Liver (tissue), 9 donors: Measurements from ENCODE around the gene PAH. TPM values are rescaled to one million over a fixed set of nuclear protein-coding genes. Genes with fewer than 3 reads are reported as not detected.

Source experiments
- DNase-seq: peaks from one replicate; pipeline ENCODE4 v3.0.0-alpha.2; 2017; ENCODE audit warnings: low spot score
- H3K27ac ChIP-seq, 2 donors: one replicate each; pipeline ENCODE4 v1.7.0; 2013; ENCODE audit warnings: inconsistent platforms in 2 of 2, low read length in 2 of 2, control low read depth in 1 of 2, low read depth in 1 of 2, mild to moderate bottlenecking in 1 of 2
- H3K27me3 ChIP-seq, 4 donors: one replicate each; pipeline versions ENCODE4 v1.6.1 to v1.7.0; 2013; ENCODE audit warnings: low read length in 3 of 4, inconsistent platforms in 1 of 4, mild to moderate bottlenecking in 1 of 4, moderate library complexity in 1 of 4; ENCODE audit not compliant: control insufficient read depth in 4 of 4, insufficient read depth in 4 of 4
- H3K36me3 ChIP-seq, 4 donors: one replicate each; pipeline versions ENCODE4 v1.6.1 to v1.7.0; 2013; ENCODE audit warnings: low read length in 3 of 4, mild to moderate bottlenecking in 3 of 4, low read depth in 1 of 4, moderate library complexity in 1 of 4; ENCODE audit not compliant: control insufficient read depth in 4 of 4, insufficient read depth in 3 of 4
- H3K4me1 ChIP-seq, 4 donors: one replicate each; pipeline versions ENCODE4 v1.6.1 to v1.7.0; 2013; ENCODE audit warnings: low read length in 3 of 4, mild to moderate bottlenecking in 3 of 4, moderate library complexity in 1 of 4; ENCODE audit not compliant: control insufficient read depth in 4 of 4, insufficient read depth in 4 of 4
- H3K4me3 ChIP-seq, 3 donors: one replicate each; pipeline versions ENCODE4 v1.6.1 to v1.7.0; 2013; ENCODE audit warnings: low read length in 3 of 3, control low read depth in 1 of 3, low read depth in 1 of 3, mild to moderate bottlenecking in 1 of 3
- H3K9ac ChIP-seq, 2 donors: one replicate each; pipeline ENCODE4 v1.7.0; 2013; ENCODE audit warnings: low read length in 2 of 2, mild to moderate bottlenecking in 2 of 2, moderate library complexity in 2 of 2, control low read depth in 1 of 2, low read depth in 1 of 2
- H3K9me3 ChIP-seq, 4 donors: one replicate each; pipeline versions ENCODE4 v1.6.1 to v1.7.0; 2013; ENCODE audit warnings: low read length in 3 of 4; ENCODE audit not compliant: control insufficient read depth in 4 of 4
- EGR1 ChIP-seq, 2 donors: IDR thresholded peaks; 2 replicates each; pipeline ENCODE4 v1.6.1; 2016 to 2018; ENCODE audit warnings: antibody characterized with exemption in 2 of 2, low read depth in 2 of 2
- FOXA1 ChIP-seq: IDR thresholded peaks from 2 replicates; pipeline ENCODE4 v1.6.1; 2016; ENCODE audit warnings: antibody characterized with exemption
- FOXA2 ChIP-seq: IDR thresholded peaks from 2 replicates; pipeline ENCODE4 v1.6.1; 2016; ENCODE audit warnings: antibody characterized with exemption
- HNF4A ChIP-seq, 2 donors: conservative IDR thresholded peaks; 2 replicates each; pipeline ENCODE4 v1.6.1; 2016; ENCODE audit warnings: antibody characterized with exemption in 2 of 2, mild to moderate bottlenecking in 2 of 2
- HNF4G ChIP-seq: IDR thresholded peaks from 2 replicates; pipeline ENCODE4 v1.6.1; 2016; ENCODE audit warnings: antibody characterized with exemption
- JUND ChIP-seq, 2 donors: IDR thresholded peaks; 2 replicates each; pipeline ENCODE4 v1.6.1; 2016; ENCODE audit warnings: antibody characterized with exemption in 2 of 2
- NR2F2 ChIP-seq: IDR thresholded peaks from 2 replicates; pipeline ENCODE4 v1.6.1; 2016; ENCODE audit warnings: antibody characterized with exemption
- RAD21 ChIP-seq, 2 donors: IDR thresholded peaks; 2 replicates each; pipeline ENCODE4 v1.6.1; 2016; ENCODE audit warnings: antibody characterized with exemption in 2 of 2, mild to moderate bottlenecking in 2 of 2
- RXRA ChIP-seq, 2 donors: IDR thresholded peaks; 2 replicates each; pipeline ENCODE4 v1.6.1; 2017 to 2018; ENCODE audit warnings: antibody characterized with exemption in 2 of 2, mild to moderate bottlenecking in 1 of 2
- SP1 ChIP-seq: IDR thresholded peaks from 2 replicates; pipeline ENCODE4 v1.6.1; 2018; ENCODE audit warnings: antibody characterized with exemption, mild to moderate bottlenecking
- TAF1 ChIP-seq: conservative IDR thresholded peaks from 2 replicates; pipeline ENCODE4 v1.6.1; 2016; ENCODE audit warnings: antibody characterized with exemption, mild to moderate bottlenecking
- YY1 ChIP-seq: IDR thresholded peaks from 2 replicates; pipeline ENCODE4 v1.6.1; 2016; ENCODE audit warnings: antibody characterized with exemption, mild to moderate bottlenecking
- WGBS: extraction: QIAGEN DNeasy Blood & Tissue Kit; methylation state at CpG from one replicate; pipeline ENCODE4 v1.1.7; 2013; 5-methylcytosine and 5-hydroxymethylcytosine counted together
- polyA plus RNA-seq, 2 donors: library from polyadenylated mRNA; stranded (reverse) in 1 of 2; unstranded in 1 of 2; fragments of 200-250 nt in 1 of 2; fragments of >200 nt in 1 of 2; fragmentation: Nextera tagmentation in 1 of 2; extraction: Ambion mirVana in 1 of 2; gene quantifications; one replicate each; pipeline versions ENCODE4 v1.2.1 to v1.2.3, GENCODE V29; 2013 to 2015
- total RNA-seq, 2 donors: library from RNA; depleted of rRNA; stranded (reverse); fragments of >200 nt; gene quantifications; one replicate each; pipeline ENCODE4 v1.2.3, GENCODE V29; 2014
- TF ChIP-seq, protein P1 (sequence below): IDR thresholded peaks from 2 replicates; pipeline ENCODE4 v1.6.1; 2016; ENCODE audit warnings: antibody characterized with exemption
- TF ChIP-seq, protein P2 (sequence below): IDR thresholded peaks from 2 replicates; pipeline ENCODE4 v1.6.1; 2016; ENCODE audit warnings: antibody characterized with exemption, mild to moderate bottlenecking
- TF ChIP-seq, protein P3 (sequence below): IDR thresholded peaks from 2 replicates; pipeline ENCODE4 v1.6.1; 2016; ENCODE audit warnings: antibody characterized with exemption
- TF ChIP-seq, protein P4 (sequence below): fragments of 150-350 bp; IDR thresholded peaks from 2 replicates; pipeline ENCODE4 v1.5.1; 2017; ENCODE audit warnings: improper control_type of control experiment, low read depth, low read length; ENCODE audit not compliant: missing input control
- TF ChIP-seq, protein P5 (sequence below): IDR thresholded peaks from 2 replicates; pipeline ENCODE4 v1.6.1; 2016; ENCODE audit warnings: antibody characterized with exemption
- donor health status: healthy.
- donor health status: healthy.
- donor health status: healthy.
- donor health status: healthy.
- donor health status: healthy.

Gene PAH
- total and polyA plus RNA-seq, 4 donors: 327 to 696 (median 568) TPM

DNA sequence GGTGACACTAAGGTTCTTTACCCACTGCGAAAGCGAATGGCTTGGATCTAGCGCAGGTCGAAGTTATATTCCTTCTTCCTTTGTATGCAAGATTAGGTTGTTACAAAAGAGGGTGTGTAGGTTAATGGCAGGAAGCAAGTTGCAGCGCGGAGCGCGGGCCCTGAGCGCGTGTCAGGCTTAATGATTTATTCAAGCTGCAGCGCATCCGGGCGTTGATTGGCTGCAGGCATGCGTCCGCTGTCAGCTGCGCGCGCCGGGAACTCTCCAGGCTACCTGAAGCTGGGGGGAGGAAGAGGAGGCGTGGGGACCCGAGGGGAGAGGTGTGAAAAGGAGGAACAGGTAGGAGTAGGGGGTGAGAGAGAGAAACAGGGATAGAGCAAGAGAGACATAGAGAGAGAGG is 47.8 kb upstream of the PAH start:
- no peaks in the 10 kb centered on the region for H3K36me3 ChIP-seq
- no peak for DNase-seq
- TF ChIP-seq, protein P1, sequence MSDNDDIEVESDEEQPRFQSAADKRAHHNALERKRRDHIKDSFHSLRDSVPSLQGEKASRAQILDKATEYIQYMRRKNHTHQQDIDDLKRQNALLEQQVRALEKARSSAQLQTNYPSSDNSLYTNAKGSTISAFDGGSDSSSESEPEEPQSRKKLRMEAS: no peak
- TF ChIP-seq YY1 (no peak), JUND (IDR thresholded peaks at IDR 0.05) (no peak), HNF4G (no peak), TAF1 (no peak), RXRA (IDR thresholded peaks at IDR 0.05) (no peak)
- TF ChIP-seq, protein P2, sequence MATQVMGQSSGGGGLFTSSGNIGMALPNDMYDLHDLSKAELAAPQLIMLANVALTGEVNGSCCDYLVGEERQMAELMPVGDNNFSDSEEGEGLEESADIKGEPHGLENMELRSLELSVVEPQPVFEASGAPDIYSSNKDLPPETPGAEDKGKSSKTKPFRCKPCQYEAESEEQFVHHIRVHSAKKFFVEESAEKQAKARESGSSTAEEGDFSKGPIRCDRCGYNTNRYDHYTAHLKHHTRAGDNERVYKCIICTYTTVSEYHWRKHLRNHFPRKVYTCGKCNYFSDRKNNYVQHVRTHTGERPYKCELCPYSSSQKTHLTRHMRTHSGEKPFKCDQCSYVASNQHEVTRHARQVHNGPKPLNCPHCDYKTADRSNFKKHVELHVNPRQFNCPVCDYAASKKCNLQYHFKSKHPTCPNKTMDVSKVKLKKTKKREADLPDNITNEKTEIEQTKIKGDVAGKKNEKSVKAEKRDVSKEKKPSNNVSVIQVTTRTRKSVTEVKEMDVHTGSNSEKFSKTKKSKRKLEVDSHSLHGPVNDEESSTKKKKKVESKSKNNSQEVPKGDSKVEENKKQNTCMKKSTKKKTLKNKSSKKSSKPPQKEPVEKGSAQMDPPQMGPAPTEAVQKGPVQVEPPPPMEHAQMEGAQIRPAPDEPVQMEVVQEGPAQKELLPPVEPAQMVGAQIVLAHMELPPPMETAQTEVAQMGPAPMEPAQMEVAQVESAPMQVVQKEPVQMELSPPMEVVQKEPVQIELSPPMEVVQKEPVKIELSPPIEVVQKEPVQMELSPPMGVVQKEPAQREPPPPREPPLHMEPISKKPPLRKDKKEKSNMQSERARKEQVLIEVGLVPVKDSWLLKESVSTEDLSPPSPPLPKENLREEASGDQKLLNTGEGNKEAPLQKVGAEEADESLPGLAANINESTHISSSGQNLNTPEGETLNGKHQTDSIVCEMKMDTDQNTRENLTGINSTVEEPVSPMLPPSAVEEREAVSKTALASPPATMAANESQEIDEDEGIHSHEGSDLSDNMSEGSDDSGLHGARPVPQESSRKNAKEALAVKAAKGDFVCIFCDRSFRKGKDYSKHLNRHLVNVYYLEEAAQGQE: no peak
- no peak overlapping the region for H3K4me3 ChIP-seq
- H3K9ac ChIP-seq: no peak overlapping the region
- peaks cover 5 to 19% (median 14%) of the 10 kb centered on the region in 4 donors for H3K4me1 ChIP-seq
- no peak overlapping the region for H3K27ac ChIP-seq
- peaks cover 7 to 27% (median 14%) of the 10 kb centered on the region in 4 donors for H3K9me3 ChIP-seq
- H3K27me3 ChIP-seq: peaks cover 7 to 28% (median 16%) of the 10 kb centered on the region in 4 donors
- WGBS: 4% methylated on average over 21 of the region's 21 CpGs

DNA sequence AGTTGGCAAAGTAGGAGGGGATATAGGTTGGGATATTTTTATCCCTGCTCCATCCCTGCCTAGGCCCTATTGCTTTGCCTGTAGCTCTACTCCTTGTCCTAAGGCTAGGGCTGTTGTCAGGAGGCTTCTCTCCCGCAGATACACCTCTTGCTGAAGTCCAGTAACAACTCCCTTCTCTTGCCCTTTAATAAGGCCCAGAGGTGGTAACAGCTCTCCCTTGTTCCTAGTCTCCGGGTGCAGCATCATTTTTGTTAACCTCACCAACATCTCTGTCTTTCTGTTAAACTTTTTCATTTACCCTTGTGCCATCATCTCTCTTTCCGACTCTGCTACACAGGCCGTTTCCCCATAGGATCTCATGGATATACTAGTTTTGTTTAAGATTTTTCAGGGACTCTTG is 46.8 kb upstream of the PAH start:
- H3K4me1 ChIP-seq: peaks cover 5 to 22% (median 16%) of the 10 kb centered on the region in 4 donors
- H3K27me3 ChIP-seq: peaks cover 7 to 31% (median 18%) of the 10 kb centered on the region in 4 donors
- H3K27ac ChIP-seq: no peak overlapping the region
- H3K36me3 ChIP-seq: no peaks in the 10 kb centered on the region
- no peak overlapping the region for H3K9ac ChIP-seq
- TF ChIP-seq, protein P1: no peak
- TF ChIP-seq NR2F2 (no peak), HNF4A (conservative IDR thresholded peaks at IDR 0.05) (no peak), RXRA (IDR thresholded peaks at IDR 0.05) (no peak)
- WGBS: 44% methylated on average over 4 of the region's 4 CpGs
- DNase-seq: no peak
- H3K9me3 ChIP-seq: peaks cover 7 to 27% (median 14%) of the 10 kb centered on the region in 4 donors
- no peak overlapping the region for H3K4me3 ChIP-seq

DNA sequence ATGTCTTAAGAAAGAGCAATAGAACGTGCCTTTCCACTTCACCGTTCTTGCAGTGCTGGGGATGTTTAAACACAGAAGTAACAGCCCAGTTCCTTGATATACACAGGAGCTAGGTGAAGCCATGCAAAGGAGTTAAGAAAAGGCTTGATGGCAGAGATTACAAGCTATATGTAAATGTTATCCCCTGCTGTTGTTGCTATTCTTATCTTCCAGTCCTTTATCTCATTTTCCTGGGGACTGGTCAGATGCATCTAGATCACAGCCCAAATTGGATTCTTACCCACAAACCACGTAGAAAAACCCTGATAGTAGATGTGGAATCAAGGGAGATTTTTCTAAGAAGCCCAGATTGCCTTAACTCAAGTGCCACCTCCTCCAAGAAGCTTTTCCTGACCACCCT is 45.9 kb upstream of the PAH start:
- WGBS: 7% methylated on average over 3 of the region's 3 CpGs
- no peak overlapping the region for H3K27ac ChIP-seq
- H3K9me3 ChIP-seq: peaks cover 7 to 27% (median 14%) of the 10 kb centered on the region in 4 donors
- H3K36me3 ChIP-seq: no peaks in the 10 kb centered on the region
- H3K27me3 ChIP-seq: peaks cover 7 to 36% (median 18%) of the 10 kb centered on the region in 4 donors
- DNase-seq: no peak
- no peak overlapping the region for H3K4me3 ChIP-seq
- peaks cover 11 to 30% (median 23%) of the 10 kb centered on the region in 4 donors for H3K4me1 ChIP-seq
- TF ChIP-seq HNF4G: no peak
- no peak for TF ChIP-seq JUND (IDR thresholded peaks at IDR 0.05)
- TF ChIP-seq YY1: no peak
- TF ChIP-seq FOXA1: no peak
- TF ChIP-seq, protein P1: no peak
- TF ChIP-seq EGR1 (IDR thresholded peaks at IDR 0.05; ENCODE audit: low read depth in 2 of 2): no peak
- TF ChIP-seq, protein P3, sequence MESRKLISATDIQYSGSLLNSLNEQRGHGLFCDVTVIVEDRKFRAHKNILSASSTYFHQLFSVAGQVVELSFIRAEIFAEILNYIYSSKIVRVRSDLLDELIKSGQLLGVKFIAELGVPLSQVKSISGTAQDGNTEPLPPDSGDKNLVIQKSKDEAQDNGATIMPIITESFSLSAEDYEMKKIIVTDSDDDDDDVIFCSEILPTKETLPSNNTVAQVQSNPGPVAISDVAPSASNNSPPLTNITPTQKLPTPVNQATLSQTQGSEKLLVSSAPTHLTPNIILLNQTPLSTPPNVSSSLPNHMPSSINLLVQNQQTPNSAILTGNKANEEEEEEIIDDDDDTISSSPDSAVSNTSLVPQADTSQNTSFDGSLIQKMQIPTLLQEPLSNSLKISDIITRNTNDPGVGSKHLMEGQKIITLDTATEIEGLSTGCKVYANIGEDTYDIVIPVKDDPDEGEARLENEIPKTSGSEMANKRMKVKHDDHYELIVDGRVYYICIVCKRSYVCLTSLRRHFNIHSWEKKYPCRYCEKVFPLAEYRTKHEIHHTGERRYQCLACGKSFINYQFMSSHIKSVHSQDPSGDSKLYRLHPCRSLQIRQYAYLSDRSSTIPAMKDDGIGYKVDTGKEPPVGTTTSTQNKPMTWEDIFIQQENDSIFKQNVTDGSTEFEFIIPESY: no peak
- no peak for TF ChIP-seq RAD21 (IDR thresholded peaks at IDR 0.05)
- no peak for TF ChIP-seq SP1
- no peak for TF ChIP-seq TAF1
- TF ChIP-seq, protein P4, sequence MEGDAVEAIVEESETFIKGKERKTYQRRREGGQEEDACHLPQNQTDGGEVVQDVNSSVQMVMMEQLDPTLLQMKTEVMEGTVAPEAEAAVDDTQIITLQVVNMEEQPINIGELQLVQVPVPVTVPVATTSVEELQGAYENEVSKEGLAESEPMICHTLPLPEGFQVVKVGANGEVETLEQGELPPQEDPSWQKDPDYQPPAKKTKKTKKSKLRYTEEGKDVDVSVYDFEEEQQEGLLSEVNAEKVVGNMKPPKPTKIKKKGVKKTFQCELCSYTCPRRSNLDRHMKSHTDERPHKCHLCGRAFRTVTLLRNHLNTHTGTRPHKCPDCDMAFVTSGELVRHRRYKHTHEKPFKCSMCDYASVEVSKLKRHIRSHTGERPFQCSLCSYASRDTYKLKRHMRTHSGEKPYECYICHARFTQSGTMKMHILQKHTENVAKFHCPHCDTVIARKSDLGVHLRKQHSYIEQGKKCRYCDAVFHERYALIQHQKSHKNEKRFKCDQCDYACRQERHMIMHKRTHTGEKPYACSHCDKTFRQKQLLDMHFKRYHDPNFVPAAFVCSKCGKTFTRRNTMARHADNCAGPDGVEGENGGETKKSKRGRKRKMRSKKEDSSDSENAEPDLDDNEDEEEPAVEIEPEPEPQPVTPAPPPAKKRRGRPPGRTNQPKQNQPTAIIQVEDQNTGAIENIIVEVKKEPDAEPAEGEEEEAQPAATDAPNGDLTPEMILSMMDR: no peak
- no peak for TF ChIP-seq FOXA2
- TF ChIP-seq NR2F2: no peak
- TF ChIP-seq, protein P5, sequence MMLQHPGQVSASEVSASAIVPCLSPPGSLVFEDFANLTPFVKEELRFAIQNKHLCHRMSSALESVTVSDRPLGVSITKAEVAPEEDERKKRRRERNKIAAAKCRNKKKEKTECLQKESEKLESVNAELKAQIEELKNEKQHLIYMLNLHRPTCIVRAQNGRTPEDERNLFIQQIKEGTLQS: no peak
- H3K9ac ChIP-seq: no peak overlapping the region
